HepG2 (cell line): ENCODE measurements around the gene CD3G.
"Not testable (repeated sequence)": the region's sequence is repeated elsewhere in the genome, so short reads cannot be mapped to it uniquely, and the experiment has no call there.

Experiments used
- ERF ChIP-seq: IDR thresholded peaks from 2 replicates; pipeline ENCODE4 v1.6.1; 2018; ENCODE audit warnings: missing biosample characterization, missing genetic modification reagents
- RNF2 ChIP-seq: fragments of 450-650 bp; conservative IDR thresholded peaks from 2 replicates; pipeline ENCODE4 v1.6.1; 2016; ENCODE audit warnings: low read depth
- ZNF225 ChIP-seq: sonication (generic); formaldehyde crosslinking; IDR thresholded peaks from 2 replicates; pipeline ENCODE4 v1.4.0; 2020; ENCODE audit warnings: mild to moderate bottlenecking, missing genetic modification reagents

DNA sequence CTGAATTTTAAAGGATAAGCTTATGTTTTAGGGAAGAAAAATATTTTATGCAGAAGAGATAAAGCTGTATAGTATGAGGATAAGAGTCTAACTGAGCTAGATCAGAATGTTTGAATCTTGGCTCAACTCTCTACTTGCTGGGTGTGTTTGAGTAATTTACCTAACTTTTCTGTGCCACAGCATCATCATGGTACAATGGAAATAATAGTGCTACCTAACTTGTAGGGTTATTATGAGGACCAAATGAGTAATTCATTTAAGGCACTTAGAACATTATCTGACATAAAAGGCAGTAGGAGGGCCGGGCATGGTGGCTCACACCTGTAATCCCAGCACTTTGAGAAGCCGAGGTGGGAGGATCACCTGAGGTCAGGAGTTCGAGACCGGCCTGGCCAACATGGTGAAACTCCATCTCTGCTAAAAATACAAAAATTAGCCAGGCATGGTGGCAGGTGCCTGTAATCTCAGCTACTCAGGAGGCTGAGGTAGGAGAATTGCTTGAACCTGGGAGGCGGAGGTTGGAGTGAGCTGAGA is 35.1 kb upstream of the CD3G start:
- TF ChIP-seq ERF; ZNF225 (CRISPR knock-in tag); RNF2: not testable (repeated sequence)
